ENCODE measurements around the gene MSH2. TPM values are rescaled to one million over a fixed set of nuclear protein-coding genes. Genes with fewer than 3 reads are reported as not detected.

MSH2 gene
- total and polyA plus RNA-seq, 2 donors (not counting 3 experiments of a cell fraction or from before 2014, with no cell fraction given), result 9.7 to 30.5 TPM

- DNase-seq (ENCODE audit: low read depth, low spot score), result peak; percentile 29
- Histone ChIP-seq H2AFZ (ENCODE audit: low read depth, low read length) (no peak overlapping the region), H4K20me1 (replicated peaks; ENCODE audit: control insufficient read depth, extremely low read depth, insufficient read depth, low read length) (no peaks in the 10 kb centered on the region), H3K9ac (replicated peaks; ENCODE audit: extremely low read depth, insufficient read depth, low read length) (no peak overlapping the region), H3K27me3 (ENCODE audit: control insufficient read depth in 2 of 2, insufficient read depth in 2 of 2, low read length in 2 of 2) (no peaks in the 10 kb centered on the region), H3K79me2 (ENCODE audit: control insufficient read depth, insufficient read depth, low read length) (no peaks in the 10 kb centered on the region), H3K36me3 (ENCODE audit: control insufficient read depth in 2 of 2, extremely low read depth in 1 of 2, insufficient read depth in 2 of 2, low read length in 2 of 2) (peaks cover 0 to 2% of the 10 kb centered on the region in 2 experiments), H3K4me1 (ENCODE audit: control insufficient read depth, extremely low read depth, insufficient read depth, low read length) (peaks cover 2% of the 10 kb centered on the region), H3K9me1 (replicated peaks; ENCODE audit: control insufficient read depth, extremely low read depth, insufficient read depth, low read length) (no peaks in the 10 kb centered on the region), H3K4me2 (ENCODE audit: insufficient read depth, low read length) (no peak overlapping the region), H3K4me3 (replicated peaks in 1 of 3; ENCODE audit: insufficient read depth in 1 of 3, low read depth in 1 of 3, low read length in 3 of 3) (no peak overlapping the region), H3K9me3 (replicated peaks; ENCODE audit: control insufficient read depth, insufficient read depth, low read length) (no peaks in the 10 kb centered on the region), H3K27ac (ENCODE audit: insufficient read depth, low read depth, low read length) (no peak overlapping the region)
- intact Hi-C loops (cut with micrococcal nuclease), result no loop called here
- CTCF ChIA-PET, result interaction anchor here (1.1 to 1.9 kb wide), 8 partner anchors 9 to 72 kb away, joined by 3 to 11 read pairs (median 4); no protein-coding TSS in a partner anchor
- no peak for TF ChIP-seq MAX (IDR thresholded peaks at IDR 0.05; ENCODE audit: insufficient read depth, insufficient read length)
- no peak for FAIRE-seq
- no TSS peak for BruUV-seq (replicated peaks)
- dilution Hi-C loops (cut with MboI; ENCODE audit: extremely low pct_ligation_motif_present, low sequenced_read_pairs), result no loop called here
- POLR2A ChIA-PET, result interaction anchor here (0.7 kb wide), 1 partner anchor 70 kb away, joined by 3 read pairs; no protein-coding TSS in a partner anchor
Observed at GRCh38 chr2:47460766-47461165, 57.8 kb downstream of the MSH2 start.

GRCh38 chr2:47471429-47472116, 68.6 kb downstream of the MSH2 start:
- H3K9me1 ChIP-seq (replicated peaks; ENCODE audit: control insufficient read depth, extremely low read depth, insufficient read depth, low read length), result no peaks in the 10 kb centered on the region
- no peaks in the 10 kb centered on the region for H3K79me2 ChIP-seq (ENCODE audit: control insufficient read depth, insufficient read depth, low read length)
- DNase-seq (ENCODE audit: low read depth, low spot score) (no peak), FAIRE-seq (no peak)
- ChIA-PET CTCF (interaction anchor here (1.0 to 1.7 kb wide), 2 partner anchors 11 to 34 kb away, joined by 3 to 4 read pairs; no protein-coding TSS in a partner anchor), POLR2A (no interaction called here)
- no peaks in the 10 kb centered on the region for H4K20me1 ChIP-seq (replicated peaks; ENCODE audit: control insufficient read depth, extremely low read depth, insufficient read depth, low read length)
- H3K27me3 ChIP-seq (ENCODE audit: control insufficient read depth in 2 of 2, insufficient read depth in 2 of 2, low read length in 2 of 2), result no peaks in the 10 kb centered on the region
- H3K9ac ChIP-seq (replicated peaks; ENCODE audit: extremely low read depth, insufficient read depth, low read length), result no peak overlapping the region
- H3K27ac ChIP-seq (ENCODE audit: insufficient read depth, low read depth, low read length), result no peak overlapping the region
- H3K9me3 ChIP-seq (replicated peaks; ENCODE audit: control insufficient read depth, insufficient read depth, low read length), result no peaks in the 10 kb centered on the region
- dilution Hi-C loops (cut with MboI; ENCODE audit: extremely low pct_ligation_motif_present, low sequenced_read_pairs), result no loop called here
- no peak overlapping the region for H2AFZ ChIP-seq (ENCODE audit: low read depth, low read length)
- intact Hi-C loops (cut with micrococcal nuclease), result no loop called here
- no peaks in the 10 kb centered on the region for H3K4me1 ChIP-seq (ENCODE audit: control insufficient read depth, extremely low read depth, insufficient read depth, low read length)
- no peak overlapping the region for H3K4me3 ChIP-seq (replicated peaks in 1 of 3; ENCODE audit: insufficient read depth in 1 of 3, low read depth in 1 of 3, low read length in 3 of 3)
- peaks cover 3 to 5% of the 10 kb centered on the region in 2 experiments for H3K36me3 ChIP-seq (ENCODE audit: control insufficient read depth in 2 of 2, extremely low read depth in 1 of 2, insufficient read depth in 2 of 2, low read length in 2 of 2)
- no TSS peak for BruUV-seq (replicated peaks)
- TF ChIP-seq FOS (IDR thresholded peaks at IDR 0.05; ENCODE audit: borderline replicate concordance, insufficient read depth, low read length), result no peak
- no peak for TF ChIP-seq EZH2 (IDR thresholded peaks at IDR 0.05; ENCODE audit: borderline replicate concordance, low read depth, low read length, severe bottlenecking)
- no peak for TF ChIP-seq GATA2 (IDR thresholded peaks at IDR 0.05; ENCODE audit: insufficient read depth, insufficient read length, low read depth, low read length)
- no peak for TF ChIP-seq MAX (IDR thresholded peaks at IDR 0.05; ENCODE audit: insufficient read depth, insufficient read length)
- TF ChIP-seq JUN (IDR thresholded peaks at IDR 0.05; ENCODE audit: borderline replicate concordance, insufficient read depth, insufficient read length, low read depth), result no peak
- no peak for TF ChIP-seq POLR2A (IDR thresholded peaks at IDR 0.05; ENCODE audit: low read depth, low read length)
- no peak for TF ChIP-seq MYC (IDR thresholded peaks at IDR 0.05; ENCODE audit: low read depth, low read length)
- no peak for TF ChIP-seq CTCF (IDR thresholded peaks at IDR 0.05; ENCODE audit: extremely low read depth in 1 of 2, insufficient read depth in 1 of 2, low read depth in 1 of 2, low read length in 2 of 2)
- no peak for TF ChIP-seq POLR2AphosphoS5 (IDR thresholded peaks at IDR 0.05; ENCODE audit: insufficient read depth, low read depth, low read length)
- H3K4me2 ChIP-seq (ENCODE audit: insufficient read depth, low read length), result no peak overlapping the region
